HG02642 (cell line): ENCODE results near the gene ZNF587B.
A peak's percentile ranks its signal among the peaks of the same experiment; 100 is the strongest.
"Not testable (repeated sequence)": the region's sequence is repeated elsewhere in the genome, so short reads cannot be mapped to it uniquely, and the experiment has no call there.

Experiments
- ATAC-seq: cut with Tn5 transposase; IDR thresholded peaks from one replicate; pipeline ENCODE4 v1.9.1; 2021; ENCODE audit warnings: mild to moderate bottlenecking; ENCODE audit not compliant: unreplicated experiment, poor library complexity

ZNF587B gene

GRCh38 chr19:57830071-57830602, at the start of gene ZNF587B:
Gene ZNF587B (plus strand): TSS chr19:57830299. CDS start chr19:57830529, 230 bp downstream.
- ATAC-seq, result no peak

DNA sequence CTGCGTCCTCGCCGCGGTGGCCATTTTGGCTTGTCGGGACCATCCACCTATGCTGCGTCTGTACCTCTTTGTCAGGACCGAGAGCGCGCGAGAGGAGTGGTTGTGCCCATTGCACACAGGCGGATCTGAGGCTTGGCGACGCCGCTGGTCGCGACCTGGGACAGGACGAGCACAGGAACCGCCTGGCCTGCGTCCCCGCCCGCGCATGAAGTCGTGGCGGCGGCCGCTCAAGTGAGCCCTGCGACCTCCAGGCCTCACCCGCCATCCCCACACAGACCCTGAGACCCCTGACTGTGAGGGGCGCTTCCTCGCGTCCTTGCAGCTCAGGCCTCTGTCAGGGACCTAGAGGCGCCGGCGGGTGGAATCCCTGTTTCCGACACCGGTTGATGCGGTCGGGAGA, 43.8 kb upstream of the ZNF587B start:
- no peak for ATAC-seq

- ATAC-seq, result no peak
Observed at GRCh38 chr19:57786906-57787305, 43.2 kb upstream of the ZNF587B start.

DNA sequence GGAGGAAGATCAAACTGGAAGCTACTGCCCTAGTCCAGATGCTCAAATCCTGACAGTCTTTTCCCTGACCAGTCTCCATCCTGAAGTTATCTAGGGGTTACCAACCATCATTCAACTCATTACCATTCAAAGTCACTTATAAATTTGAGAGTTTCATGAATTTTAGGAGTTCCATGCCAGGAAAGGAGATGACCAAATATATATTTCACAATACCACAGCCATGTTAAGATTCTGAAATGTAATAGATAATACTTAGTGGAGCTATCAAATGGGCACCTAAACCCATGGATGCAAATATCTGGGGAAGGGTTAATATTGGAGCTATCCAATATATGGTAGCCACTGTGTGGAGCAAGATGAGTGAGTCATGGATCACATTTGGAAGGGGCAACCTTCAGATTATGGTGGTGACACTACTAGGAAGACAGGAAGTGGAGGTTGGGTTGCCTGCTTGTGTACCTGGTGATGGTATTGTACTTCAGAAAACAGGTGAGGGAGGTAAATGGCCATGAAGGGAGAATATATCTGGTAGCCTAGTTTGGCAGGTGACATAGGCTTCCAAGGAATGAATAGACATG, 41.9 kb upstream of the ZNF587B start:
- ATAC-seq, result no peak

- no peak for ATAC-seq
Observed at GRCh38 chr19:57789288-57789687, 40.8 kb upstream of the ZNF587B start.

- ATAC-seq, result not testable (repeated sequence)
Observed at GRCh38 chr19:57796580-57796979, 33.5 kb upstream of the ZNF587B start.

- no peak for ATAC-seq
Observed at GRCh38 chr19:57800696-57801095, 29.4 kb upstream of the ZNF587B start.

DNA sequence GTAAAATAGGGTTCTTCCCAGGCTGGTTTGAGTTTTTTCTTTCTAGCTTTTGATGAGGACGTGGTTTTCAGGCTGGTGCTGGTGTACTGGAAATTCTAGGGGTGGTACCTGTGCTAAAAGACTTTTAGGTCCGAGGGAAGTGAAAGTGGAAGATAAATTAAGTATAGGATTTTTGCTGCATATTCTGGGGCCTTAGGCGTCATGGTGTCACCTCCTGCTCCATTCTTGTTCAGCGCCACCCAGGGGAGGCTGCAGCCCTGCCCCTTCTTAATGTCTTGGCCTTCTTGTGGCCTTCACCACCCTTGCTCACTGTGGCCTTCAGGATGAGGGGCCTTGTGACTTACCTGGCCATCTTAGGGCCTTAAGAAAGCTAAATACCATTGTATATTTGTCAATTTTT, 27.8 kb upstream of the ZNF587B start:
- no peak for ATAC-seq

- ATAC-seq, result no peak
Observed at GRCh38 chr19:57803265-57803593, 26.9 kb upstream of the ZNF587B start.

DNA sequence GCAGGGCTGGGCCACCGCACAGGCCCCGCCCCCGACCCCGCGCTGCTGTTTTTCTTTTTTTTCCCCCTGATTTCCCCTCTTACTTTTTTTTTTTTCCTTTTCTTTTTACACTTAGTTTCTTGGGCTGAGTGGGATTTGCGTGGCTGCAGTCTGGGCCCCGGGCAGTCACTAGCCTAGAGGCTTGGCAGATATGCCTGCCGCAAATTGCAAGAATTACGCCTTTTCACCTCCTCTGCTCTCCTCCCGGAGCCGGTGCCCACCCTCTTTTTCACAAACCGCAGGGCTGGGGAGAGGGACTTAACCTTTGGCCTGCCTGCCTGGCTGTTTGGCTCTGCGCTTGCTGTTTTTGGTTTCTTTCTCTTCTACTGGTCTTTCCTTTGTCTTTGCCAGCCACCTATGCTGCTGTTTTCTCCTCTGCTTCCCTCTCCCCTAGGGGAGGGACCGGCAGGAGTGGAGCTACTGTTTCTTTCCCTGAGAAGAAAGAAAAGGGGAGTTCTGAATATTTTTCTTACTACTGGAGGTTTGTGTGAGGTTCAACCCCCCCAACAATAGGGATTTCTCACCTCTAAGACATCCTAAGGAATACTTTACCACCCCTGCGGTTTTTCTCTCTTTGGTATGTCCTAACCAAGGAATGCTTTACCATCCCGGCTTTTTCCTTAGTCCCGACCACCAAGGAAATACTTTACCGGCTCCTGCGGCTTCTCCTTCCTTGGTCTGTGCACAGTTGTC, 26.3 kb upstream of the ZNF587B start:
- ATAC-seq, result no peak

- ATAC-seq, result no peak
Observed at GRCh38 chr19:57807541-57807940, 22.6 kb upstream of the ZNF587B start.

GRCh38 chr19:57810410-57811295, 19.4 kb upstream of the ZNF587B start:
- not testable (repeated sequence) for ATAC-seq

GRCh38 chr19:57812226-57812625, 17.9 kb upstream of the ZNF587B start:
- no peak for ATAC-seq

GRCh38 chr19:57812975-57813820, 16.9 kb upstream of the ZNF587B start:
- ATAC-seq, result not testable (repeated sequence)

DNA sequence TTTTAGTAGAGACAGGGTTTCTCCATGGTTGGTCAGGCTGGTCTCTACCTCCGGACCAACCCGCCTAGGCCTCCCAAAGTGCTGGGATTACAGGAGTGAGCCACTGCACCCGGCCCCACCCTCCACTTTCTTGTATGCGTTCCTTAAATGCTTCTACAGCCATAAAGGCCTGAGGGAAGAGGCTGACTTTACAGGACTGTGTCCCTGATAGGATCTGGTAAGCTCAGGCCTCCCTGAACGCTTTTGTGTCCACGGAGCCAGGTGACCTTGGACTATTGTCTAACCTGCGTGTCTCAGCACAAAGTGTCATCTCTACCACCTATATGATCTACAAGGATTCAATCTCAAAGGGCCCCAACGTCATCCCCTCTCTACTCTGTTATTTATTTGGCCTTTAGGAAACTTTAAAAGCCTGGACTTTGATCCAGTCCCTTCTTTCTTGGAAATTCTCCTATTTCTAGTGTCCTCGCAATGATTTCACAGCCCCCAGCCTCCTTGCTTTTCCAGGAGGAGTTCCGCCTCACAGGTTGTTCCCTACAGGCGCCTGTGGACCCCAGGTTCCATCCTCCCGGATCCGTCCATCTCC, 16.1 kb upstream of the ZNF587B start:
- ATAC-seq, result no peak

DNA sequence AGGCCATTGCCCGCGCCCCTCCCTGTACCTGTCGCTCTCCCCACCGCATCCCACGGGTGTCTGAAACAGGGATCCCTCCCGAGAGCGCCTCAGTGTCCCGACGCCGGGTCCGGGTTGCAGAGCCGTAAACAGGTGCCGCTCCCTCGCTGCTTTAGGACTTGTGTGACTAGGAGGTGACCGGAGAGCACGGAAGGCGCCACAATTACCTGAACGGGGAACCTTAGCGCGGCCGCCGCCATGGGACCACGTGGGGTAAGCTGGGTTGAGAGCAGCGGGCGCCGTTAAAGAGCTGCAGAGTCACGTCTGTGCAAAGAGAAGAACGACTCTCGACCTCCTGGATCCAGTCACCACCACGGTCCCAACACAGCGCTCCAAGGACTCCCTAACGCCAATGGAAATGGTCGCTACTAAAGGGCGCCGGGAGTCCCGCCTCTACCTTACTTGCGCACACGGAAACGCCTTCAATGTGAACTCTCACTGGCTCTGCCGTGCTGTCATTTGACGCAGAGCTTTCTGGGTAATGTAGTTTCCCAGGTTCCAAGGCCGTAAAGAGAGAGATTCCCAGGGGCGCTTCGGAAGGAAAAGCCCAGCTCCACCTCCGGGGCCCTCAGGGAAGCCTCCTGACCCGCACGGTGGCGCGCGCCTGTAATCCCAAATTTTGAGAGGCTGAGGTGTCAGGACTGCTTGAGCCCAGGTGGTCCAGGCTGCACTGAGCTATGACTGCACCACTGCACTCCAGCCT, 15.4 kb upstream of the ZNF587B start, which contains the start of gene ZNF552:
Gene ZNF552 (minus strand): TSS at position 409 of the 742 bp plus-strand sequence. CDS start 170 bp downstream, at position 239.
- peak; percentile 76 for ATAC-seq

DNA sequence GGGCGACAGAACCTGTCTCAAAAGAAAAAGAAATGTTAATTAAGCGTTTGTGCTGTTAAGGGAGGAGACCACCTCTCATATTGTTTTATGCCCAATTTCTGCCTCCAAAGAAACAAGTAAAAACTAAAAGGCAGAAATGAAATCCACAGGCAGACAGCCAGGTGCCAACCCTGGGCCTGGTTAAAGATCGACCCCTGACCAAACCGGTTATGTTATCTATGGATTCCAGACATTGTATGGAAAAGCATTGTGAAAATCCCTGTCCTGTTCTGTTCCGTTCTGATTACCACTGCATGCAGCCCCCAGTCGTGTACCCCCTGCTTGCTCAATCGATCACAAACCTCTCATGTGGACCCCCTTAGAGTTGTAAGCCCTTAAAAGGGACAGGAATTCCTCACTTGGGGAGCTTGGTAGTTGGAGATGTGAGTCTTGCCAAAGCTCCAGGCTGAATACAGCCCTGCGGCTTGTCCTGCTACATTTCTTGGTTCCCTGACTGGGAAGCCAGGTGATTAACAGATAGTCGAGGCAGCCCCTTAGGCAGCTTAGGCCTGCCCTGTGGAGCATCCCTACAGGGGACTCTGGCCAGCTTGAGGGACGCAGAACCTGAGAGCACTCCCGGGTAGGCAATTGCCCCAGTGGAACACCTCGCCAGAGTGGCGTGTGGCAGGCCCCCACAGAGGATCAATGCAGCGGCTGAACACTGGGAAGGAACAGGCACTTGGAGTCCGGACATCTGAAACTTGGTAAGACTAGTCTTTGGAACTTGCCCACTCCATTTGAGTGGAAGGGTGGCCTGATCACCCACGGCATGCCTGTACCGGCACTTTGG, 14.6 kb upstream of the ZNF587B start:
- ATAC-seq, result no peak

- no peak for ATAC-seq
Observed at GRCh38 chr19:57816652-57817051, 13.4 kb upstream of the ZNF587B start.
